Measurements from ENCODE around the gene TEDC2. TPM values are rescaled to one million over a fixed set of nuclear protein-coding genes. Genes with fewer than 3 reads are reported as not detected.

TEDC2 gene
- total and polyA plus RNA-seq, 7 experiments from 2014 or later: 0.32 to 16.7 (median 0.62) TPM; not detected in 1

DNA sequence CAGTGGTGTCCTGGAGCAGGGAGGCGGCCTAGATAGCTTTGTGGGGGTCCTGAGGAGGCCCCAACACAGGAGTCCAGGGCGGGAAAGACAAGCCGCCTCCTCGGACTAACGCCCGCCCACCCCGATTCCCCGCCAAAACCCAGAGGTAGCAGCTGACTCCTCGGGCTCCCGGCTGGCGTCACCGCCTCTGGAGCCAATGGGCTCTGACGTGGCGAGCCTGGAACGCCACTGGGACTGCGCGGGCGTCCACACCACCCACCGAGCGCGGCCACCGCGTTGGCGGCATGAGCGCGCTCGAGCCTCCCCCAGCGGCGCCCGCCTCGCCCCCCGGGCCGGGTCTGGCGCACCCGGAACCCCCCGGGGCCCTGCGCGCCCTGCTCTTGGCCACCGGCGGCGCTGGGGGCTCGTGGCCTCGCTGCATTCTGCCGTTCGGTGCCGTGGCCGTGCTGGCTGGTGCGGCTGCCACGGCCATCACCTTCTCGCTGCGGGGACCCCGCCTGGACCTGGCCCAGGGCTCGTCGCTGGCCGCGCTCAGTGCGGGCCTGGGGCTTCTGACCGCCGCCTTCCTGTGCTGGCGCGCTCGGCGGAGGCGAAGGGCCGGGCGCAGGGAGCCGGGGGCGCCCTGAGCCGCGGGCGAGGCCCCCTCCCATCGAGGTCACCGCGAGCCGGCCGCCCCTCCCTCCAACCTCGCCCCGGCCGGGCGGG is 7.8 kb downstream of the TEDC2 start:
- POLR2A ChIA-PET: interaction anchor here (0.5 to 1.0 kb wide), 2 partner anchors 11 to 525 kb away, joined by 3 read pairs; partner anchors contain the start of gene MSRB1

DNA sequence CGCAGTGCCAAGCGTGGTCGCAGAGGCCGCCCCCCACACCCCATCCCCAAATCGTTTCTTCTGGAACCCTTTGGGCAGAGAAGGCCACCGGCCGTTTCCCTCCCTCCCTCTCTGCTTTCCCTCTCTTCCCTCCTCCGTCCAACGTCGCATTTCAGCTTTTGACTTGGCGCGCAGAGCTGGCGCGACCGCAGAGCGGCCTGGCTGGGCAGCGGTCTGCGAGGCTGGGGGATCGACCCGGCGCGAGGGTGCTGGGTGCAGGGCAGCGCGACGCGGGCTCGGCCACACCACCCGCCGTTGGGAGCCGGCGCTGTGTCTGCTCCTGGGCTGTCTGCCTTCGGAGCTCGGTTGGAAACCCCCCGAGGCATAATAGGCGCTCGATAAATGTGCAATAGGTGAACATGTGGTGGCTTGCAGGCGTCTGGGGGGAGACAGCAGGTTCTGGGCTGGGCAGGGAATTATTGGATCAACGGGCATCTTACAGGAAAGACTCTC is 8.4 kb downstream of the TEDC2 start:
- ATAC-seq: peak; percentile 46
- CTCF ChIA-PET: no interaction called here
- Histone ChIP-seq H3K36me3 (ENCODE audit: control insufficient read depth in 2 of 3, insufficient read depth in 3 of 3, low read length in 3 of 3) (no peaks in the 10 kb centered on the region), H3K9me3 (ENCODE audit: control insufficient read depth in 2 of 3, low read length in 3 of 3) (no peaks in the 10 kb centered on the region), H3K4me3 (ENCODE audit: low read length) (no peak overlapping the region), H3K27me3 (ENCODE audit: control insufficient read depth in 2 of 2, insufficient read depth in 2 of 2, low read length in 2 of 2) (peaks cover 4 to 24% of the 10 kb centered on the region in 2 donors), H3K27ac (ENCODE audit: low read depth, low read length) (no peak overlapping the region), H3K4me1 (ENCODE audit: control insufficient read depth in 2 of 2, insufficient read depth in 2 of 2, low read length in 2 of 2) (peaks cover 0 to 4% of the 10 kb centered on the region in 2 donors)
- Mint-ChIP-seq H3K27ac (no peak overlapping the region), H3K4me1 (peaks cover 3 to 17% (median 7%) of the 10 kb centered on the region in 7 donors), H3K36me3 (peaks cover 0 to 1% (median 0%) of the 10 kb centered on the region in 5 donors), H3K27me3 (peaks cover 12 to 49% (median 18%) of the 10 kb centered on the region in 5 donors), H3K9me3 (no peaks in the 10 kb centered on the region), H3K4me3 (peak overlapping the region in 5 of 10 donors; percentile 5 to 70 (median 40))
- no peak for DNase-seq
- POLR2A ChIA-PET: interaction anchor here (1.0 kb wide), 1 partner anchor 10 kb away, joined by 3 read pairs; no protein-coding TSS in a partner anchor
- intact Hi-C loops (cut with micrococcal nuclease): no loop called here

More for the DNA sequence above, 7.8 kb downstream of the TEDC2 start:
- H3K36me3 Mint-ChIP-seq: no peaks in the 10 kb centered on the region
- peaks cover 12 to 43% (median 12%) of the 10 kb centered on the region in 5 donors for H3K27me3 Mint-ChIP-seq
- intact Hi-C loops (cut with micrococcal nuclease): no loop called here
- Histone ChIP-seq H3K9me3 (ENCODE audit: control insufficient read depth in 2 of 3, low read length in 3 of 3) (no peaks in the 10 kb centered on the region), H3K27ac (ENCODE audit: low read depth, low read length) (no peak overlapping the region), H3K4me1 (ENCODE audit: control insufficient read depth in 2 of 2, insufficient read depth in 2 of 2, low read length in 2 of 2) (peaks cover 0 to 4% of the 10 kb centered on the region in 2 donors), H3K4me3 (ENCODE audit: low read length) (no peak overlapping the region), H3K36me3 (ENCODE audit: control insufficient read depth in 2 of 3, insufficient read depth in 3 of 3, low read length in 3 of 3) (no peaks in the 10 kb centered on the region), H3K27me3 (ENCODE audit: control insufficient read depth in 2 of 2, insufficient read depth in 2 of 2, low read length in 2 of 2) (peaks cover 2 to 19% of the 10 kb centered on the region in 2 donors)
- DNase-seq (peak in 1 of 9 donors; percentile 48), ATAC-seq (peak; percentile 25)
- H3K27ac Mint-ChIP-seq: no peak overlapping the region
- CTCF ChIA-PET: no interaction called here
- peak overlapping the region in 1 of 10 donors; percentile 70 for H3K4me3 Mint-ChIP-seq
- H3K4me1 Mint-ChIP-seq: peaks cover 0 to 13% (median 3%) of the 10 kb centered on the region in 7 donors
- no peaks in the 10 kb centered on the region for H3K9me3 Mint-ChIP-seq

DNA sequence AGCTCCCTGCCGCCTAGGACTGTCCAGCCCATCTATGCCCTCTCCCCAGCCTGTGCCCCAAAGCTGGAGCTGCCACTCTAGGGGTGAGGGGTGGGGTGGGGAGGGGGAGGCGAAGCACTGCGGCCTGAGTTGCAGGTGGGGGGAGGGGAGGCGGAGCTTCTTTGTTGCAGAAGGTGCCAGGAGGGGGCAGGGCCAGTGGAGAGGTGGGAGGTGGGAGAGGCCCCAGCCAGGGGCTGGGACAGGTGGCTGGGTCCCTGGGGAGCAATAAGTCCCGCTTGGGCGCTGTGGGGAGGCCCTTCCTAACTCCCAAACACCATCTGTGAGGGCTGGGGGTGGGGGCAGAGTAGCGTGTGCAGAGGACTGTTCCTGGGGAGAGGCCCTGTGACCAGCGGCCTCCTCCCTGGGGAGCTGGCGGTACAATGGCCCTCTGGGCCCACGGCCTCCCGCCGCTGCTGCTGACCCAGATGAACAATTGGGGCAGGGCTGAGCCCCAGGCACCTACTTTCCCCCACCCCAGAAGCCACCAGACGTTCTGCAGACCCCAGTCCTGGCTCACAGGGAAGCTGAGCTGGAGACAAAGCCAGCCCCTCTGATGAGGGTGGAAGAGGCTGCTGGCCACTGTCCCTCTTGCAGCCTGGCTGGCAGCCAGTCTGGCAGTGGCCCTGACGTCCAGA is 9.0 kb downstream of the TEDC2 start:
- DNase-seq (no peak), ATAC-seq (peak; percentile 12)
- H3K4me1 ChIP-seq (ENCODE audit: control insufficient read depth in 2 of 2, insufficient read depth in 2 of 2, low read length in 2 of 2): peaks cover 0 to 4% of the 10 kb centered on the region in 2 donors
- no peaks in the 10 kb centered on the region for H3K9me3 Mint-ChIP-seq
- H3K36me3 Mint-ChIP-seq: peaks cover 0 to 1% (median 0%) of the 10 kb centered on the region in 5 donors
- peaks cover 4 to 19% (median 8%) of the 10 kb centered on the region in 7 donors for H3K4me1 Mint-ChIP-seq
- H3K27ac ChIP-seq (ENCODE audit: low read depth, low read length): no peak overlapping the region
- no peak overlapping the region for H3K27ac Mint-ChIP-seq
- no peak overlapping the region for H3K4me3 ChIP-seq (ENCODE audit: low read length)
- H3K27me3 ChIP-seq (ENCODE audit: control insufficient read depth in 2 of 2, insufficient read depth in 2 of 2, low read length in 2 of 2): peaks cover 4 to 24% of the 10 kb centered on the region in 2 donors
- no peaks in the 10 kb centered on the region for H3K36me3 ChIP-seq (ENCODE audit: control insufficient read depth in 2 of 3, insufficient read depth in 3 of 3, low read length in 3 of 3)
- peak overlapping the region in 4 of 10 donors; percentile 29 to 70 (median 40) for H3K4me3 Mint-ChIP-seq
- intact Hi-C loops (cut with micrococcal nuclease): no loop called here
- peaks cover 12 to 51% (median 19%) of the 10 kb centered on the region in 5 donors for H3K27me3 Mint-ChIP-seq
- POLR2A ChIA-PET: interaction anchor here (1.0 kb wide), 1 partner anchor 10 kb away, joined by 3 read pairs; no protein-coding TSS in a partner anchor
- H3K9me3 ChIP-seq (ENCODE audit: control insufficient read depth in 2 of 3, low read length in 3 of 3): no peaks in the 10 kb centered on the region
- CTCF ChIA-PET: no interaction called here

DNA sequence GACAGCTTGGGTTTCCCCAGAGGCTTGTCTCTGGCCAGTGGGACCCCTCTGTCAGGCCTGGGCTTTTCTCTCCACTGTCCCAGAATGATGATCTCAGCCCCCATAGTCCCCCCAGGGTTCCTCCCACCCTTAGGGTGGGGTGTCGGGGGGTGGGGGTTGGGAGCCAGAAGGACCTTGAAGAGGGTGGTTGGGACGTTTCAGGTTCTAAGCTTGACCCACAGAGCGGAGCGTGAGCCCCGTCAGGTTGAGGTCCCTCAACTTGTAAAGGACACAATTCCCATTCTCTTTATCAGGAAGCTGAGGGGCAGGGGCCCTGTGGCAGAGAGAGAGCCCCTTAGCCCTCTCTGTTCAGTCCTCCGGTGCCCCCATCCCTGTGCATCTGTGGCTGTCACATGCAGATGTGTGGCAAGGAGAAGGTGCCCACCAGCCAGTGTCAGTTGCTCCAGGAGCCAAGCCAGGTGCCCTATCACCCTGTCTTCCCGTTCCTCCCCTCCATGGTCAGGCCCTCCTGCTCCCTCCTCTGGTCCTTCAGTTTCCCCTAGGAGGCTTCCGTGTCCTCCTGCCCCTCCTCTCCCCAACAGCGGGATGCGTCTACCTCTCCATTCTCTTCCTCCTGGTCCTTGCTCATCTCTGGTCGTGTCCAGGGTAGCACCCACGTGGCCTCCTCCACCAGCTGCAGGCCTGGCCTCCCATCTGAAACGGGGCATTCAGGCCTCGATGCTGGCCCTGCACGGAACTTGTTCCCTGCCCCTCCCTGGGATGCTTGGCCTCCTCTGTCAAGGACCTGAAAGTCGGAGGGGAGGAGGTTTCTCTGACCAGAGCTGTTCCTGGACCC is 9.7 kb downstream of the TEDC2 start:
- DNase-seq (no peak), ATAC-seq (no peak)
- Mint-ChIP-seq H3K4me3 (peak overlapping the region in 3 of 10 donors; percentile 33 to 70 (median 38)), H3K27me3 (peaks cover 12 to 51% (median 19%) of the 10 kb centered on the region in 5 donors), H3K4me1 (peaks cover 4 to 19% (median 8%) of the 10 kb centered on the region in 7 donors), H3K27ac (no peak overlapping the region), H3K9me3 (no peaks in the 10 kb centered on the region), H3K36me3 (peaks cover 0 to 1% (median 0%) of the 10 kb centered on the region in 5 donors)
- Histone ChIP-seq H3K4me1 (ENCODE audit: control insufficient read depth in 2 of 2, insufficient read depth in 2 of 2, low read length in 2 of 2) (peaks cover 0 to 4% of the 10 kb centered on the region in 2 donors), H3K36me3 (ENCODE audit: control insufficient read depth in 2 of 3, insufficient read depth in 3 of 3, low read length in 3 of 3) (no peaks in the 10 kb centered on the region), H3K27ac (ENCODE audit: low read depth, low read length) (no peak overlapping the region), H3K27me3 (ENCODE audit: control insufficient read depth in 2 of 2, insufficient read depth in 2 of 2, low read length in 2 of 2) (peaks cover 4 to 24% of the 10 kb centered on the region in 2 donors), H3K9me3 (ENCODE audit: control insufficient read depth in 2 of 3, low read length in 3 of 3) (no peaks in the 10 kb centered on the region), H3K4me3 (ENCODE audit: low read length) (no peak overlapping the region)
- intact Hi-C loops (cut with micrococcal nuclease): loop anchor here in 1 of 2 donors (5.0 kb wide), 2 partner anchors 202 to 213 kb away; partner anchors contain the start of genes KCTD5 and RNPS1
- ChIA-PET POLR2A (no interaction called here), CTCF (interaction anchor here (0.6 kb wide), 1 partner anchor 16 kb away, joined by 5 read pairs; no protein-coding TSS in a partner anchor)

DNA sequence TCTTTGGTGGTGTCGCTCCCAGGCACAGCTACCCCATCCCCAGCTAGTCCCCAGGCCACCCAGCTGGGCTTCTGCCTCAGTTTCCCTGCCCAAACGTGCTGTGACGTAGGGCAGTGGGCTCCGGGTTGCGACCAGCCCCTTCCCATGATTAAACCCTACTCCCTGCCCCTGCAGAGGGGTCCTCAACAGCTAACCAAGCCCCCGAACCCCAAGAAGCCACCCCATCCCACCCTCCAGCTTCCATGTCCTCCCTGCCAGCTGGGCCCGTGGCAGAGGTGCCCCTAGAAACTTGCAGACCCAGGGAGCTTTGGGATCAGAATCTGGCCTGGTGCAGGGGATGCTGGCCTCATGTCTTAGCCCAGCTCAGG is 10.3 kb downstream of the TEDC2 start:
- H3K27me3 ChIP-seq (ENCODE audit: control insufficient read depth in 2 of 2, insufficient read depth in 2 of 2, low read length in 2 of 2): peaks cover 4 to 24% of the 10 kb centered on the region in 2 donors
- Mint-ChIP-seq H3K36me3 (peaks cover 0 to 1% (median 0%) of the 10 kb centered on the region in 5 donors), H3K27ac (no peak overlapping the region), H3K9me3 (no peaks in the 10 kb centered on the region), H3K4me3 (peak overlapping the region in 2 of 10 donors; percentile 31 to 33), H3K4me1 (peaks cover 4 to 19% (median 8%) of the 10 kb centered on the region in 7 donors), H3K27me3 (peaks cover 12 to 51% (median 19%) of the 10 kb centered on the region in 5 donors)
- H3K36me3 ChIP-seq (ENCODE audit: control insufficient read depth in 2 of 3, insufficient read depth in 3 of 3, low read length in 3 of 3): no peaks in the 10 kb centered on the region
- CTCF ChIA-PET: interaction anchor here (0.6 kb wide), 1 partner anchor 17 kb away, joined by 5 read pairs; no protein-coding TSS in a partner anchor
- POLR2A ChIA-PET: no interaction called here
- H3K27ac ChIP-seq (ENCODE audit: low read depth, low read length): no peak overlapping the region
- H3K4me3 ChIP-seq (ENCODE audit: low read length): no peak overlapping the region
- H3K4me1 ChIP-seq (ENCODE audit: control insufficient read depth in 2 of 2, insufficient read depth in 2 of 2, low read length in 2 of 2): peaks cover 0 to 4% of the 10 kb centered on the region in 2 donors
- no peaks in the 10 kb centered on the region for H3K9me3 ChIP-seq (ENCODE audit: control insufficient read depth in 2 of 3, low read length in 3 of 3)
- intact Hi-C loops (cut with micrococcal nuclease): loop anchor here in 1 of 2 donors (5.0 kb wide), 2 partner anchors 203 to 212 kb away; partner anchors contain the start of genes KCTD5 and RNPS1
- ATAC-seq (no peak), DNase-seq (no peak)

Measured in naive thymus-derived CD4-positive, alpha-beta T cell (primary cell).